Fibroblast of lung (primary cell): Measurements from ENCODE around the gene DHRS7C. TPM values are rescaled to one million over a fixed set of nuclear protein-coding genes. Genes with fewer than 3 reads are reported as not detected.

Experiments used
- DNase-seq, 2 donors: peaks; one replicate each; pipeline versions ENCODE4 v3.0.0 to v3.0.0-alpha.2; 2010; ENCODE audit warnings: low read depth in 2 of 2
- H2AFZ ChIP-seq: 2 replicates; pipeline ENCODE4 v1.5.1; 2012; ENCODE audit warnings: low read length, control low read depth, inconsistent platforms
- H3K27ac ChIP-seq: 2 replicates; pipeline ENCODE4 v1.5.1; 2011; ENCODE audit warnings: low read length, control low read depth; ENCODE audit not compliant: insufficient read depth
- H3K27me3 ChIP-seq: 2 replicates; pipeline ENCODE4 v1.5.1; 2011; ENCODE audit warnings: mild to moderate bottlenecking, low read length; ENCODE audit not compliant: control insufficient read depth, insufficient read depth
- H3K36me3 ChIP-seq: 2 replicates; pipeline ENCODE4 v1.5.1; 2011; ENCODE audit warnings: low read length; ENCODE audit not compliant: control insufficient read depth, insufficient read depth
- H3K4me1 ChIP-seq: 2 replicates; pipeline ENCODE4 v1.5.1; 2011; ENCODE audit warnings: low read length; ENCODE audit not compliant: control insufficient read depth, insufficient read depth; ENCODE audit errors: extremely low read depth
- H3K4me2 ChIP-seq: 2 replicates; pipeline ENCODE4 v1.5.1; 2011; ENCODE audit warnings: low read length, control low read depth; ENCODE audit not compliant: insufficient read depth; ENCODE audit errors: extremely low read depth
- H3K4me3 ChIP-seq, 4 experiments: fragments of 200-600 bp in 1 of 4; sonication (generic) in 1 of 4; replicated peaks in 1 of 4; 2 replicates each; pipeline ENCODE4 v1.5.1; 2011 to 2016; ENCODE audit warnings: low read length in 4 of 4, low read depth in 3 of 4, mild to moderate bottlenecking in 3 of 4, control low read depth in 2 of 4, inconsistent platforms in 1 of 4, mixed read lengths in 1 of 4; ENCODE audit not compliant: insufficient read depth in 1 of 4; ENCODE audit errors: control extremely low read depth in 1 of 4
- H3K79me2 ChIP-seq: 2 replicates; pipeline ENCODE4 v1.5.1; 2012; ENCODE audit warnings: mild to moderate bottlenecking, low read length, inconsistent platforms; ENCODE audit not compliant: control insufficient read depth, insufficient read depth
- H3K9ac ChIP-seq: 2 replicates; pipeline ENCODE4 v1.5.1; 2011; ENCODE audit warnings: mild to moderate bottlenecking, low read length, control low read depth; ENCODE audit not compliant: insufficient read depth
- H3K9me3 ChIP-seq: 2 replicates; pipeline ENCODE4 v1.5.1; 2012; ENCODE audit warnings: low read depth, low read length; ENCODE audit not compliant: control insufficient read depth, insufficient read depth
- H4K20me1 ChIP-seq: 2 replicates; pipeline ENCODE4 v1.5.1; 2011; ENCODE audit warnings: low read length; ENCODE audit not compliant: control insufficient read depth, insufficient read depth; ENCODE audit errors: extremely low read depth
- CTCF ChIP-seq, 2 donors: IDR thresholded peaks in 1 of 2; conservative IDR thresholded peaks in 1 of 2; 1 replicate in 1 of 2; 2 replicates in 1 of 2; pipeline ENCODE4 v1.5.1; 2011 to 2012; ENCODE audit warnings: low read length in 2 of 2, control low read depth in 1 of 2, inconsistent platforms in 1 of 2, low read depth in 1 of 2, mild to moderate bottlenecking in 1 of 2
- EZH2 ChIP-seq: IDR thresholded peaks from 2 replicates; pipeline ENCODE4 v1.5.1; 2012; ENCODE audit warnings: low read length, control low read depth, mild to moderate bottlenecking; ENCODE audit errors: missing control alignments
- polyA plus RNA-seq, 2 donors: library from polyadenylated mRNA; depleted of rRNA in 1 of 2; stranded (reverse) in 1 of 2; unstranded in 1 of 2; fragments of >200 nt; gene quantifications; 2 replicates each; pipeline ENCODE4 v1.2.1, GENCODE V29; 2011 to 2012; ENCODE audit warnings: missing spikeins in 1 of 2
- total RNA-seq: library from RNA; depleted of rRNA; stranded (reverse); fragments of >200 nt; gene quantifications from 2 replicates; pipeline ENCODE4 v1.2.1, GENCODE V29; 2014

Gene DHRS7C
- total and polyA plus RNA-seq, 2 donors (not counting 1 experiment from before 2014, with no cell fraction given), result not detected

DNA sequence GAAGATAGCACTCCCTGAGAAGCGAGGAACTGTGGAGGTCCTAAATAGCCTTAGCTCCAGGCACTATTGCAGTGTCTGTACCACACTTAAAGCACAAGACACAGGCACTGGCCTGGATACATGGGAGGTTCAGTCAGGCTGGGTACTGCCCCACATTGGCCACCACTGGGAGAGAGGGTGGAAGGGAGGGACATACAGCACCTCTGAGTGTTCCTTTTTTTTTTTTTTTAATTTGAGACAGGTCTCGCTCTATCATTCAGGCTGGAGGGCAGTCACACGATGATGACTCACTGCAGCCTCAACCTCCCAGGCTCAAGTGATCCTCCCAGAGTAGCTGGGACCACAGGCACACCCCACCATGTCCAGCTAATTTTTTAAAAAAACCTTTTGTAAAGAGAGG is 29.1 kb upstream of the DHRS7C start:
- TF ChIP-seq CTCF (conservative IDR thresholded peaks at IDR 0.05 in 1 of 2, IDR thresholded peaks at IDR 0.05 in 1 of 2; ENCODE audit: low read depth in 1 of 2, low read length in 2 of 2) (no peak), EZH2 (no peak)
- Histone ChIP-seq H4K20me1 (no peaks in the 10 kb centered on the region), H3K4me1 (no peaks in the 10 kb centered on the region), H3K27me3 (no peaks in the 10 kb centered on the region), H3K9ac (no peak overlapping the region), H3K4me3 (no peak overlapping the region), H3K9me3 (peaks cover 1% of the 10 kb centered on the region), H3K79me2 (no peaks in the 10 kb centered on the region), H2AFZ (no peak overlapping the region), H3K4me2 (no peak overlapping the region), H3K27ac (no peak overlapping the region), H3K36me3 (no peaks in the 10 kb centered on the region)
- no peak for DNase-seq

DNA sequence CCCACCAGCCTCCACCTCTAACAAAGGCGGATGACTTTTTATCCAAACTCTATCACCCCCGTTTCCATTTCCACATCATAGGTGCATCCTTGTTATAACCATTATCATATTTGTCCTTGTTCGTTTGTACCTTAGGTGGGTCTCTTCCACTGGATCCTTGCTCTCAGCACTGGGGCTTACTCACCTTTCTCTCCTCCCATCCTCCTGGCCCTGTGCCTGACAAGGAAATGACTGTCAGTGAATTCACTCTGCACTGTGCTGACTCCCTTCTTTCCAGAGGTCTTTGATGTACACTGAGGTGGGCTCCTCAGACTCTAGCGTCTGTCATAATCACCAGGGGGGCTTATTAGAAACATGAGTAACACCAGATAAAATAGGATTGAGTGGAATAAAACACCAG is 27.4 kb upstream of the DHRS7C start:
- H3K79me2 ChIP-seq, result no peaks in the 10 kb centered on the region
- H3K4me3 ChIP-seq, result no peak overlapping the region
- H3K36me3 ChIP-seq, result no peaks in the 10 kb centered on the region
- no peak overlapping the region for H3K4me2 ChIP-seq
- no peaks in the 10 kb centered on the region for H3K4me1 ChIP-seq
- no peak overlapping the region for H2AFZ ChIP-seq
- H4K20me1 ChIP-seq, result no peaks in the 10 kb centered on the region
- H3K9ac ChIP-seq, result no peak overlapping the region
- H3K27ac ChIP-seq, result no peak overlapping the region
- H3K9me3 ChIP-seq, result peaks cover 1% of the 10 kb centered on the region
- no peaks in the 10 kb centered on the region for H3K27me3 ChIP-seq
- TF ChIP-seq CTCF (conservative IDR thresholded peaks at IDR 0.05 in 1 of 2, IDR thresholded peaks at IDR 0.05 in 1 of 2; ENCODE audit: low read depth in 1 of 2, low read length in 2 of 2), result no peak
- TF ChIP-seq EZH2, result no peak
- no peak for DNase-seq

DNA sequence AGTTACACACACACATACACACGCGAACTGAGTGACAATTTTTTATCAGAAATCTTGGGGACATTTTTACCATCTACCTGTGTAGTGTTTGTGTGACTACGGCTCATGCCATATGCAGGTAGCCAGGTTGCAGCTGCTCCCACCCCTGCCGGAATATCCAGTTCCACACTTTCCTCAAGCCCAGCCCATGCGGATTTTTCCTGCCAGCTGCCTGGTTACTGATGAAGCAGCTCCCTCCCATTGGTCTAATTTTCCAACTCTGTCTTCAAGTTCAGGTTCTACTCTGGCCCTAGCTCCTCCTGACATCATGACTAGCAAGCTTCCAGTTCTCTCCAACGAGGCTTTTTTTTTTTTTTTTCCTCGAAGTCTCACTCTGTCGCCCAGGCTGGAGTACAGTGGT is 25.7 kb upstream of the DHRS7C start:
- no peak overlapping the region for H3K27ac ChIP-seq
- no peaks in the 10 kb centered on the region for H3K27me3 ChIP-seq
- no peak overlapping the region for H3K4me3 ChIP-seq
- no peaks in the 10 kb centered on the region for H3K36me3 ChIP-seq
- no peaks in the 10 kb centered on the region for H4K20me1 ChIP-seq
- H3K4me2 ChIP-seq, result no peak overlapping the region
- no peak overlapping the region for H3K9ac ChIP-seq
- no peaks in the 10 kb centered on the region for H3K79me2 ChIP-seq
- H3K4me1 ChIP-seq, result no peaks in the 10 kb centered on the region
- H2AFZ ChIP-seq, result no peak overlapping the region
- H3K9me3 ChIP-seq, result peaks cover 1% of the 10 kb centered on the region
- peak; percentile 17 to 33 for DNase-seq
- TF ChIP-seq CTCF (conservative IDR thresholded peaks at IDR 0.05 in 1 of 2, IDR thresholded peaks at IDR 0.05 in 1 of 2; ENCODE audit: low read depth in 1 of 2, low read length in 2 of 2), result no peak
- TF ChIP-seq EZH2, result no peak
